GM23338 (cell line): Measurements from ENCODE around the gene SMURF2. TPM values are rescaled to one million over a fixed set of nuclear protein-coding genes. Genes with fewer than 3 reads are reported as not detected.

ENCODE experiments used
- ATAC-seq: fragments of 200-7000 bp; cut with Tn5 transposase; 3 replicates; pipeline ENCODE4 v1.9.1; 2020
- DNase-seq: peaks from one replicate; pipeline ENCODE4 v3.0.0-alpha.2; 2015; ENCODE audit warnings: low spot score
- H2AFZ ChIP-seq: fragments of 200-600 bp; sonication (generic); 2 replicates; pipeline ENCODE4 v1.8.0; 2016; ENCODE audit warnings: antibody characterized with exemption, mild to moderate bottlenecking, moderate library complexity
- H3F3A ChIP-seq: fragments of 200-600 bp; sonication (generic); replicated peaks from 2 replicates; pipeline ENCODE4 v1.8.0; 2017; ENCODE audit warnings: antibody characterized with exemption, mixed run types, low read depth
- H3K27ac ChIP-seq: fragments of 200-600 bp; sonication (generic); 2 replicates; pipeline ENCODE4 v1.6.1; 2016; ENCODE audit warnings: low read depth
- H3K27me3 ChIP-seq: fragments of 200-600 bp; sonication (generic); 2 replicates; pipeline ENCODE4 v1.8.0; 2016; ENCODE audit warnings: mild to moderate bottlenecking, mixed run types, moderate library complexity; ENCODE audit not compliant: insufficient read depth
- H3K36me3 ChIP-seq: fragments of 200-600 bp; sonication (generic); 2 replicates; pipeline ENCODE4 v1.8.0; 2016; ENCODE audit warnings: mild to moderate bottlenecking; ENCODE audit not compliant: insufficient read depth
- H3K4me1 ChIP-seq: fragments of 200-600 bp; sonication (generic); 2 replicates; pipeline ENCODE4 v1.8.0; 2016; ENCODE audit warnings: mild to moderate bottlenecking, moderate library complexity; ENCODE audit not compliant: insufficient read depth
- H3K4me2 ChIP-seq: fragments of 200-600 bp; sonication (generic); 2 replicates; pipeline ENCODE4 v1.7.1; 2017; ENCODE audit warnings: mixed run types
- H3K4me3 ChIP-seq: fragments of 200-600 bp; sonication (generic); 2 replicates; pipeline ENCODE4 v1.6.1; 2016; ENCODE audit warnings: mixed run types
- H3K79me2 ChIP-seq: fragments of 200-600 bp; sonication (generic); replicated peaks from 2 replicates; pipeline ENCODE4 v1.8.0; 2017; ENCODE audit warnings: mild to moderate bottlenecking; ENCODE audit not compliant: insufficient read depth
- H3K9me2 ChIP-seq: fragments of 200-600 bp; sonication (generic); 2 replicates; pipeline ENCODE4 v1.8.0; 2017; ENCODE audit not compliant: insufficient read depth
- H4K20me1 ChIP-seq: fragments of 200-600 bp; sonication (generic); replicated peaks from 2 replicates; pipeline ENCODE4 v1.8.0; 2017; ENCODE audit warnings: mild to moderate bottlenecking; ENCODE audit not compliant: insufficient read depth
- H3K27ac Mint-ChIP-seq: 2 replicates; pipeline ENCODE4 v1.8.0; 2020; ENCODE audit warnings: inconsistent platforms, mild to moderate bottlenecking, moderate library complexity, mixed read lengths
- H3K27me3 Mint-ChIP-seq: 3 replicates; pipeline ENCODE4 v1.8.0; 2022; ENCODE audit warnings: low read depth, mild to moderate bottlenecking, moderate library complexity, mixed read lengths, inconsistent platforms; ENCODE audit not compliant: insufficient read depth, poor library complexity
- H3K36me3 Mint-ChIP-seq: 3 replicates; pipeline ENCODE4 v1.8.0; 2021; ENCODE audit warnings: low read depth, mild to moderate bottlenecking, inconsistent platforms, moderate library complexity, mixed read lengths
- H3K4me1 Mint-ChIP-seq: 3 replicates; pipeline ENCODE4 v1.8.0; 2020; ENCODE audit warnings: mild to moderate bottlenecking, inconsistent platforms, mixed read lengths
- H3K4me3 Mint-ChIP-seq: 3 replicates; pipeline ENCODE4 v1.8.0; 2021; ENCODE audit warnings: moderate library complexity, mild to moderate bottlenecking, inconsistent platforms, mixed read lengths
- H3K9me3 Mint-ChIP-seq: 3 replicates; pipeline ENCODE4 v1.8.0; 2020; ENCODE audit warnings: moderate library complexity, mild to moderate bottlenecking, inconsistent platforms, mixed read lengths
- CREB1 ChIP-seq: fragments of 250-450 bp; sonication (Bioruptor Pico); IDR thresholded peaks from 2 replicates; pipeline ENCODE4 v1.5.0; 2020; ENCODE audit warnings: low read depth, mild to moderate bottlenecking, moderate library complexity
- CTCF ChIP-seq, 2 experiments: fragments of 200-600 bp in 1 of 2; sonication (generic) in 1 of 2; conservative IDR thresholded peaks; 2 replicates each; pipeline versions ENCODE4 v1.5.1 to v1.6.1; 2016 to 2017; ENCODE audit warnings: antibody characterized with exemption in 2 of 2, low read depth in 2 of 2, mild to moderate bottlenecking in 2 of 2, moderate library complexity in 1 of 2
- ETS1 ChIP-seq: IDR thresholded peaks from 2 replicates; pipeline ENCODE4 v1.6.1; 2016; ENCODE audit warnings: antibody characterized with exemption
- EZH2 ChIP-seq: fragments of 200-600 bp; sonication (generic); IDR thresholded peaks from one replicate; pipeline ENCODE4 v1.8.0; 2017; ENCODE audit warnings: antibody characterized with exemption, mild to moderate bottlenecking, low read depth; ENCODE audit not compliant: unreplicated experiment
- NANOG ChIP-seq: IDR thresholded peaks from 2 replicates; pipeline ENCODE4 v1.6.1; 2016; ENCODE audit warnings: antibody characterized with exemption, borderline replicate concordance
- POLR2AphosphoS5 ChIP-seq: IDR thresholded peaks from 2 replicates; pipeline ENCODE4 v1.6.1; 2016; ENCODE audit warnings: antibody characterized with exemption, low read depth
- ZNF114 ChIP-seq: fragments of 250-450 bp; sonication (Bioruptor Pico); IDR thresholded peaks from 2 replicates; pipeline ENCODE4 v1.5.0; 2020; ENCODE audit warnings: mild to moderate bottlenecking, moderate library complexity
- ZNF331 ChIP-seq: fragments of 250-450 bp; sonication (Bioruptor Pico); IDR thresholded peaks from 2 replicates; pipeline ENCODE4 v1.5.0; 2020; ENCODE audit warnings: low read depth, mild to moderate bottlenecking, moderate library complexity
- polyA plus RNA-seq: library from polyadenylated mRNA; unstranded; fragments of >200 nt; fragmentation: Nextera tagmentation; extraction: Ambion mirVana; gene quantifications from 2 replicates; pipeline ENCODE4 v1.2.1, GENCODE V29; 2016
- total RNA-seq: library from RNA; depleted of rRNA; stranded (reverse); fragments of >200 nt; shearing (Covaris generic); gene quantifications from 2 replicates; pipeline ENCODE4 v1.2.3, GENCODE V29; 2014

The SMURF2 gene
- total and polyA plus RNA-seq, 2 experiments from 2014 or later = 12.1 to 29.6 TPM

- DNase-seq (no peak), ATAC-seq (no peak)
- Histone ChIP-seq H4K20me1 (no peaks in the 10 kb centered on the region; the same call in 1 of the 2 replicates), H3K4me2 (no peak overlapping the region), H3K4me3 (no peak overlapping the region), H3K4me1 (no peaks in the 10 kb centered on the region), H2AFZ (no peak overlapping the region), H3K27ac (no peak overlapping the region), H3K27me3 (no peaks in the 10 kb centered on the region), H3K79me2 (no peaks in the 10 kb centered on the region), H3K36me3 (0 out of 2 replicates have a peak, but pooled peaks cover 7% of the 10 kb centered on the region), H3F3A (no peaks in the 10 kb centered on the region), H3K9me2 (no peaks in the 10 kb centered on the region)
- H3K4me1 Mint-ChIP-seq = no peaks in the 10 kb centered on the region; the same call in 2 of the 3 replicates
- peaks cover 33% of the 10 kb centered on the region; the same call in 2 of the 3 replicates for H3K36me3 Mint-ChIP-seq
- H3K27me3 Mint-ChIP-seq = no peaks in the 10 kb centered on the region
- no peak overlapping the region for H3K27ac Mint-ChIP-seq
- H3K9me3 Mint-ChIP-seq = no peaks in the 10 kb centered on the region
- no peak overlapping the region for H3K4me3 Mint-ChIP-seq
- no peak for TF ChIP-seq POLR2AphosphoS5
- no peak for TF ChIP-seq CTCF (conservative IDR thresholded peaks at IDR 0.05; ENCODE audit: low read depth in 2 of 2)
- TF ChIP-seq ZNF331 (CRISPR knock-in tag) = no peak
- no peak for TF ChIP-seq ZNF114 (CRISPR knock-in tag)
- TF ChIP-seq EZH2 = no peak
Measured at GRCh38 chr17:64572682-64573154, 89.4 kb downstream of the SMURF2 start.

- H3K4me3 ChIP-seq = no peak overlapping the region
- Mint-ChIP-seq H3K4me3 (no peak overlapping the region), H3K9me3 (no peaks in the 10 kb centered on the region), H3K27me3 (no peaks in the 10 kb centered on the region), H3K36me3 (peaks cover 33% of the 10 kb centered on the region), H3K27ac (no peak overlapping the region), H3K4me1 (no peaks in the 10 kb centered on the region; the same call in 2 of the 3 replicates)
- H3F3A ChIP-seq = no peaks in the 10 kb centered on the region
- H3K4me2 ChIP-seq = no peak overlapping the region
- 0 out of 2 replicates have a peak, but pooled peaks cover 7% of the 10 kb centered on the region for H3K36me3 ChIP-seq
- DNase-seq = no peak
- no peak for ATAC-seq
- no peak for TF ChIP-seq ZNF114 (CRISPR knock-in tag)
- TF ChIP-seq CREB1 (CRISPR knock-in tag) = no peak
- no peak for TF ChIP-seq ETS1
- TF ChIP-seq POLR2AphosphoS5 = no peak
- no peak for TF ChIP-seq NANOG
- no peaks in the 10 kb centered on the region for H3K4me1 ChIP-seq
- no peaks in the 10 kb centered on the region for H3K9me2 ChIP-seq
- H4K20me1 ChIP-seq = no peaks in the 10 kb centered on the region; the same call in 1 of the 2 replicates
- no peaks in the 10 kb centered on the region for H3K79me2 ChIP-seq
- no peak overlapping the region for H2AFZ ChIP-seq
- H3K27me3 ChIP-seq = no peaks in the 10 kb centered on the region
- H3K27ac ChIP-seq = no peak overlapping the region
Measured at GRCh38 chr17:64571746-64572145, 90.4 kb downstream of the SMURF2 start.
